K562 (cell line): Measurements from ENCODE around the gene POFUT2. TPM values are rescaled to one million over a fixed set of nuclear protein-coding genes. Genes with fewer than 3 reads are reported as not detected.

Experiments
- ATAC-seq: fragments of 200-7000 bp; cut with Tn5 transposase; 3 replicates; pipeline ENCODE4 v1.9.1; 2020; ENCODE audit warnings: moderate library complexity
- BruUV-seq: library from RNA; stranded (reverse); fragments of 400-500 nt; replicated peaks from 2 replicates; lab custom pipeline; 2021; lab: Mats Ljungman, UMichigan
- CTCF ChIA-PET: fragments of 300-600 bp; formaldehyde crosslinking; extraction: SDS; loops from one replicate; lab custom pipeline; 2021; ENCODE audit warnings: low intra/inter-chr PET ratio; lab: Yijun Ruan, JAX
- POLR2A ChIA-PET: fragments of 300-600, 350-650 bp; sonication (Branson Sonifier 250); formaldehyde crosslinking; extraction: SDS; loops from one replicate; lab custom pipeline; 2021; ENCODE audit warnings: antibody characterized with exemption, inconsistent platforms; lab: Yijun Ruan, JAX
- DNase-seq, 4 experiments: peaks; one replicate each; pipeline versions ENCODE4 v3.0.0 to v3.0.0-alpha.2; 2011 to 2018; ENCODE audit warnings: low spot score in 3 of 4, mixed read lengths in 3 of 4; ENCODE audit errors: extremely low read depth in 1 of 4
- FAIRE-seq: peaks from 2 replicates; lab custom pipeline; 2011; peaks lifted over from hg19 to GRCh38; lab: Jason Lieb, UNC
- H2AFZ ChIP-seq: 2 replicates; pipeline ENCODE4 v1.6.0; 2011; ENCODE audit warnings: low read depth, low read length, control low read depth, inconsistent platforms
- H3K27ac ChIP-seq: fragments of 200-600 bp; 3 replicates; pipeline ENCODE4 v1.8.0; 2011; ENCODE audit warnings: low read depth, mild to moderate bottlenecking, control low read depth, inconsistent platforms, low read length, moderate library complexity, mixed read lengths; ENCODE audit errors: extremely low read depth
- H3K27me3 ChIP-seq, 2 experiments: fragments of 300-600 bp in 1 of 2; 2 replicates in 1 of 2; 3 replicates in 1 of 2; pipeline versions ENCODE4 v1.6.0 to v1.8.0; 2011; ENCODE audit warnings: inconsistent platforms in 2 of 2, low read length in 2 of 2, mild to moderate bottlenecking in 1 of 2, mixed read lengths in 1 of 2, moderate library complexity in 1 of 2; ENCODE audit not compliant: control insufficient read depth in 2 of 2, insufficient read depth in 2 of 2
- H3K36me3 ChIP-seq: fragments of 300-600 bp; 3 replicates; pipeline ENCODE4 v1.8.0; 2011; ENCODE audit warnings: mild to moderate bottlenecking, low read length, inconsistent platforms; ENCODE audit not compliant: control insufficient read depth, insufficient read depth
- H3K4me1 ChIP-seq, 2 experiments: fragments of 200-600 bp in 1 of 2; replicated peaks in 1 of 2; 2 replicates in 1 of 2; 3 replicates in 1 of 2; pipeline versions ENCODE4 v1.5.1 to v1.8.0; 2011; ENCODE audit warnings: inconsistent platforms in 2 of 2, low read length in 2 of 2, mild to moderate bottlenecking in 1 of 2, mixed read lengths in 1 of 2, moderate library complexity in 1 of 2; ENCODE audit not compliant: control insufficient read depth in 2 of 2, insufficient read depth in 2 of 2
- H3K4me2 ChIP-seq: 2 replicates; pipeline ENCODE4 v1.6.1; 2011; ENCODE audit warnings: low read length, control low read depth, inconsistent platforms, mixed read lengths; ENCODE audit not compliant: insufficient read depth
- H3K4me3 ChIP-seq: fragments of 200-600 bp; sonication (generic), shearing (Covaris generic); 2 replicates; pipeline ENCODE4 v1.5.1; 2016; ENCODE audit warnings: control low read depth, inconsistent platforms
- H3K79me2 ChIP-seq: fragments of 200-600 bp; 3 replicates; pipeline ENCODE4 v1.8.0; 2011; ENCODE audit warnings: low read length, inconsistent platforms; ENCODE audit not compliant: control insufficient read depth, insufficient read depth
- H3K9ac ChIP-seq, 2 experiments: 2 replicates each; pipeline versions ENCODE4 v1.6.0 to v1.6.1; 2011; ENCODE audit warnings: low read depth in 2 of 2, low read length in 2 of 2, control low read depth in 1 of 2, inconsistent platforms in 1 of 2, mild to moderate bottlenecking in 1 of 2, mixed read lengths in 1 of 2; ENCODE audit not compliant: insufficient read depth in 1 of 2
- H3K9me1 ChIP-seq: one replicate; pipeline ENCODE4 v1.6.0; 2011; ENCODE audit warnings: inconsistent platforms, mild to moderate bottlenecking, low read length, moderate library complexity; ENCODE audit not compliant: control insufficient read depth, insufficient read depth
- H3K9me3 ChIP-seq: replicated peaks from 2 replicates; pipeline ENCODE4 v1.5.1; 2011; ENCODE audit warnings: low read depth, low read length, inconsistent platforms; ENCODE audit not compliant: control insufficient read depth, insufficient read depth
- H4K20me1 ChIP-seq: replicated peaks from 2 replicates; pipeline ENCODE4 v1.6.1; 2011; ENCODE audit warnings: low read length, inconsistent platforms, mixed read lengths; ENCODE audit not compliant: control insufficient read depth, insufficient read depth
- ATF1 ChIP-seq, 2 experiments: fragments of 450-650 bp in 1 of 2; IDR thresholded peaks; 2 replicates each; pipeline ENCODE4 v1.6.1; 2016; ENCODE audit warnings: missing compliant biosample characterization in 1 of 2, missing genetic modification characterization in 1 of 2
- ATF4 ChIP-seq: fragments of 450-650 bp; formaldehyde crosslinking; IDR thresholded peaks from 2 replicates; pipeline ENCODE4 v1.4.0; 2022; ENCODE audit warnings: mild to moderate bottlenecking, moderate library complexity
- KLF16 ChIP-seq: IDR thresholded peaks from 2 replicates; pipeline ENCODE4 v1.6.1; 2016; ENCODE audit warnings: antibody characterized with exemption
- POU5F1 ChIP-seq: fragments of 150-350 bp; IDR thresholded peaks from 2 replicates; pipeline ENCODE4 v1.6.1; 2014; ENCODE audit warnings: borderline replicate concordance, low read length, low read depth, mild to moderate bottlenecking; ENCODE audit not compliant: partially characterized antibody
- RNF219 ChIP-seq: fragments of 250-450 bp; sonication (Bioruptor Pico); IDR thresholded peaks from 2 replicates; pipeline ENCODE4 v1.5.0; 2022; ENCODE audit warnings: mild to moderate bottlenecking
- SNAPC5 ChIP-seq: fragments of 250-450 bp; sonication (Bioruptor Pico); IDR thresholded peaks from 2 replicates; pipeline ENCODE4 v1.8.0; 2021; ENCODE audit warnings: moderate library complexity, mild to moderate bottlenecking, inconsistent platforms
- SRSF9 ChIP-seq: fragments of 200-400 bp; formaldehyde crosslinking; IDR thresholded peaks from 2 replicates; pipeline ENCODE4 v1.6.1; 2017; ENCODE audit warnings: low read depth, low read length, borderline replicate concordance
- TEAD4 ChIP-seq, 2 experiments: sonication (generic) in 1 of 2; formaldehyde crosslinking in 1 of 2; IDR thresholded peaks; 2 replicates each; pipeline versions ENCODE4 v1.6.1 to v1.8.0; 2012 to 2022; ENCODE audit warnings: borderline replicate concordance in 1 of 2, inconsistent platforms in 1 of 2, low read length in 1 of 2, mild to moderate bottlenecking in 1 of 2, missing genetic modification reagents in 1 of 2
- ZFP30 ChIP-seq: fragments of 250-450 bp; sonication (Bioruptor Pico); IDR thresholded peaks from 2 replicates; pipeline ENCODE4 v1.8.0; 2022; ENCODE audit warnings: moderate library complexity, mild to moderate bottlenecking, inconsistent platforms, borderline replicate concordance
- ZNF583 ChIP-seq: fragments of 250-450 bp; sonication (Bioruptor Pico); IDR thresholded peaks from 2 replicates; pipeline ENCODE4 v1.4.0; 2020
- WGBS: fragments of 100-300 bp; shearing (Covaris generic); methylation state at CpG from one replicate; pipeline ENCODE4 v1.1.6; 2016; ENCODE audit warnings: low coverage, mixed read lengths; ENCODE audit not compliant: insufficient coverage; ENCODE audit errors: missing lambda C conversion rate; 5-methylcytosine and 5-hydroxymethylcytosine counted together
- in situ Hi-C: fragments of 300-500 bp; cut with MboI; formaldehyde crosslinking; loops from 4 replicates; pipeline ENCODE4 v1.15.0; 2018; ENCODE audit warnings: inconsistent platforms, mixed read lengths
- intact Hi-C: fragments of 100-400 bp; cut with micrococcal nuclease; formaldehyde crosslinking; loops from 2 replicates; pipeline ENCODE4 v1.14.2; 2022
- polyA plus RNA-seq, 8 experiments: library from polyadenylated mRNA; depleted of rRNA in 4 of 8; stranded (reverse) in 5 of 8; unstranded in 3 of 8; fragments of >200 nt; fragmentation: Nextera tagmentation in 2 of 8; fragmentation: Illumina TruSeq in 1 of 8; extraction: Ambion mirVana in 2 of 8; extraction: Trizol in 1 of 8; gene quantifications; 2 replicates each; pipeline versions ENCODE4 v1.2.1 to v1.2.3, GENCODE V29; 2011 to 2014; ENCODE audit warnings: inconsistent platforms in 1 of 8, missing spikeins in 1 of 8
- total RNA-seq, 7 experiments: library from RNA; depleted of rRNA in 6 of 7; stranded (reverse); fragments of >200 nt in 6 of 7; fragmentation: Illumina TruSeq in 2 of 7; extraction: Trizol in 2 of 7; gene quantifications; 2 replicates each; pipeline versions ENCODE4 v1.2.1 to v1.2.3, GENCODE V29; 2011 to 2021; ENCODE audit warnings: low replicate concordance in 1 of 7

POFUT2 gene
- total and polyA plus RNA-seq, 9 of the 15 experiments (the other 6 are each of a cell fraction or from before 2014, with no cell fraction given), result 1.1 to 24.2 (median 11.0) TPM

- no peak overlapping the region for H3K4me3 ChIP-seq
- BruUV-seq, result no TSS peak
- WGBS, result 39% methylated on average over 27 of the region's 27 CpGs
- H3K9me3 ChIP-seq, result no peaks in the 10 kb centered on the region
- no peaks in the 10 kb centered on the region for H3K27me3 ChIP-seq
- H2AFZ ChIP-seq, result peak overlapping the region; percentile 15; the same call in 1 of the 2 replicates
- ChIA-PET CTCF (interaction anchor here (2.4 kb wide), 1 partner anchor 13 kb away, joined by 8 read pairs; no protein-coding TSS in a partner anchor), POLR2A (no interaction called here)
- ATAC-seq, result no peak
- no peaks in the 10 kb centered on the region for H3K79me2 ChIP-seq
- in situ Hi-C loops (no loop called here), intact Hi-C loops (loop anchor here (5.0 kb wide), 1 partner anchor 62 kb away; no protein-coding TSS in a partner anchor)
- no peaks in the 10 kb centered on the region for H3K36me3 ChIP-seq
- TF ChIP-seq POU5F1 (no peak), KLF16 (no peak), ZNF583 (CRISPR knock-in tag) (no peak), SNAPC5 (CRISPR knock-in tag) (no peak), SRSF9 (no peak), TEAD4 (IDR thresholded peaks at IDR 0.05; ENCODE audit: low read length) (no peak), TEAD4 (CRISPR knock-in tag; IDR thresholded peaks at IDR 0.05; ENCODE audit: borderline replicate concordance) (no peak), ZFP30 (CRISPR knock-in tag) (no peak), ATF4 (CRISPR knock-in tag) (no peak), RNF219 (CRISPR knock-in tag) (no peak), ATF1 (CRISPR knock-in tag; IDR thresholded peaks at IDR 0.05) (no peak), ATF1 (tag; IDR thresholded peaks at IDR 0.05) (no peak)
- H4K20me1 ChIP-seq, result no peaks in the 10 kb centered on the region
- no peak overlapping the region for H3K4me2 ChIP-seq
- H3K27ac ChIP-seq, result no peak overlapping the region
- no peak for DNase-seq
- FAIRE-seq, result no peak
- peaks cover 3% of the 10 kb centered on the region for H3K9me1 ChIP-seq
- peaks cover 26 to 61% of the 10 kb centered on the region in 2 experiments for H3K4me1 ChIP-seq
- no peak overlapping the region for H3K9ac ChIP-seq
Observed at GRCh38 chr21:45295576-45296365, 8.1 kb upstream of the POFUT2 start.
